Measurements from ENCODE around the gene GTF3C5. TPM values are rescaled to one million over a fixed set of nuclear protein-coding genes. Genes with fewer than 3 reads are reported as not detected.

The GTF3C5 gene
- polyA plus RNA-seq, 1 donor = 69.7 TPM

GRCh38 chr9:133107245-133107722 is 76.5 kb downstream of the GTF3C5 start:
- DNase-seq = no peak

Other genes with a start within 250 kb of the GTF3C5 start
- 3.9 TPM for gene AK8, start 152.7 kb upstream of the GTF3C5 start, polyA plus RNA-seq (ENCODE audit: insufficient read length)
- 7.8 TPM for gene SPACA9, start 152.1 kb upstream of the GTF3C5 start, polyA plus RNA-seq (ENCODE audit: insufficient read length)
- gene TSC1, start 86.4 kb upstream of the GTF3C5 start, polyA plus RNA-seq (ENCODE audit: insufficient read length) = 67.3 TPM
- gene GFI1B, start 52.3 kb upstream of the GTF3C5 start, polyA plus RNA-seq (ENCODE audit: insufficient read length) = 0.52 TPM
- gene CEL, start 31.0 kb downstream of the GTF3C5 start, polyA plus RNA-seq (ENCODE audit: insufficient read length) = 4.7 TPM
- gene RALGDS, start 90.2 kb downstream of the GTF3C5 start, polyA plus RNA-seq (ENCODE audit: insufficient read length) = 34.6 TPM
- gene GBGT1, start 132.9 kb downstream of the GTF3C5 start, polyA plus RNA-seq (ENCODE audit: insufficient read length) = 2.0 TPM
- gene OBP2B, start 178.3 kb downstream of the GTF3C5 start, polyA plus RNA-seq (ENCODE audit: insufficient read length) = not detected
- 19.1 TPM for gene ABO, start 244.2 kb downstream of the GTF3C5 start, polyA plus RNA-seq (ENCODE audit: insufficient read length)